GM04504 (cell line): ENCODE results near the gene RCSD1.
A peak's percentile ranks its signal among the peaks of the same experiment; 100 is the strongest.
"Not testable (repeated sequence)": the region's sequence is repeated elsewhere in the genome, so short reads cannot be mapped to it uniquely, and the experiment has no call there.

ENCODE experiments used
- DNase-seq: peaks from one replicate; pipeline ENCODE4 v3.0.0-alpha.2; 2012; ENCODE audit warnings: low read depth

The RCSD1 gene

DNA sequence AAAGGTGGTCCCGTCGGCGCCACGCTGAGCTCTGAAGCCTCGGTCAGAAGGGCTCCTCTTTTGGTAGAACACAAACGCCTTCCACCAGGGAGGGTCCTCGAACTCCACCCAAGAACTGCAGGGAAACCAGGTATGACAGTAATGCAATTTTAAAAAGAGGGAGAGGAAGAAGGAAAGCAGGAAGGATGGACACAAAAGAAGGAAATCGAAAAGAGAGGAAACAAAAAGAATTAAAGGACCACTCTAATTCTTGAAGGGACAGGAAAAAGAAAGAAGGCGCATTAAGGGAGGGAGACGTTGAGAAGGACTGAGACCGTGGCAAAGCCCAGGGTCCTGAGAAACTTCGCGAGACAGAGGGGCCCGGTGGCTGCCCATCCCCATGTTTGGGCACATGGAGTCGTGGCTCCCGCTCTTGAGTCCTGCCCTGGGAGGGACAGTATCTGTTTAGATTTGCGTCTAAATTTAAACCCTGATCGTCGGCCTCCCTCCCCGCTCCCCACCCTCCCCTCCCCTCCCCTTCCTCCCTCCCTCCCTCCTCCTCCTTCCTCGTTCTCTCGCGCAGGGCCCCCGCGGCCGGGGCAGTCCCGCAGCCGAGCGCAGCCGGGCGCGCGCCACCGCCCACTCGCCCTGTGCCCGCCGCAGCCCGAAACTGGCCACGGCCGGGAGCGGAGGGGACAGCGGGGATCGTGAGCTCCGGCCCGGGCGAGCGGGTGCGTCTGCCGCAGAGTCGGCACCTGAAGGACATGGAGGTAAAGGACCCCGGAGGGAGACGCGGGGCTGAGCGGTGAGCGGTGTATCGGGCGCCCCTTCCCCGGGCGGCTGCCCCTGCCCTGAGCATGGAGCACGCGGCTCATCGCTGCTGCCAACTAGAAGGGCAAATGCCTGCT, at the start of gene RCSD1:
RCSD1 (plus strand) TSS at position 552 of the 887 bp plus-strand sequence; CDS start at position 744, 192 bp downstream.
- no peak for DNase-seq

DNA sequence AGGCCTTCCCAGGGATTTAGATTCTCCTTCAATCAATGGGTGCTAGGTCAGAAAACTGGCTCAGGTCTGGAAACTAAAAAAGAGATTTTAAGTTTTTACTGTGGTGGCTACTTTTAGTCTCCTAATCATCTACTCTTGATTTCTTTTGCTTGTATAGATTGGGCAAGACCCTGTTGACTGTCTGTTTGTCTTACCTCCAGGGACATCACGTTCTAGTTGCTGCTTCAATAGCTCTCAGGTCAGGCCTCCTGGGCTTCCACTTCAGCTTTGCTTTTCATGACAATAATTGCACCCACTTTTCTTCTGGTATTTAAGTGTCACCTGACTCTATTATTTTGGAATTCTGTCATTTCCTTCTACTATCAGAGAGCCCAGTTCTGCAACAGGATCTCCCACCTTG, 48.0 kb upstream of the RCSD1 start:
- DNase-seq = no peak

GRCh38 chr1:167582722-167583121, 47.3 kb upstream of the RCSD1 start:
- DNase-seq = no peak

GRCh38 chr1:167584581-167584980, 45.5 kb upstream of the RCSD1 start:
- DNase-seq = no peak

DNA sequence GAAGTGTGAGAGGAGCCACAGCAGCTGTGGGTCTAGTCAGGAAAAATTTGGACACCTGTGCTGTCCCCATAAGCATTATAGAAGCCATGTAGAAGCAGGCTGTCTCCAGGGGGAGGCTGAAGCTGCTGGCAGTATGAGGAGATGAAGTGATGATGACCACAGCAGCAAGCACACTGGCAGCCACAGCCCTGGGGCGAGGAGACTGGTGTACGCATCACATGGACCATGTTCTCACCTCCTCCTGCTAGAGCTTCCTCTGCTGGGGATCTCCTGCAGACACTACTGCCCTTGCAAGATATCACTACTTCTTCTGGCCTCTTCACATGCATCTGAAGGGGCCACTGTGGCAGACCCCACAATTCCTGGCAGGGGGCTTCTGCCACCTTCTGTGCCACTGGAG, 42.7 kb upstream of the RCSD1 start:
- DNase-seq = no peak

DNA sequence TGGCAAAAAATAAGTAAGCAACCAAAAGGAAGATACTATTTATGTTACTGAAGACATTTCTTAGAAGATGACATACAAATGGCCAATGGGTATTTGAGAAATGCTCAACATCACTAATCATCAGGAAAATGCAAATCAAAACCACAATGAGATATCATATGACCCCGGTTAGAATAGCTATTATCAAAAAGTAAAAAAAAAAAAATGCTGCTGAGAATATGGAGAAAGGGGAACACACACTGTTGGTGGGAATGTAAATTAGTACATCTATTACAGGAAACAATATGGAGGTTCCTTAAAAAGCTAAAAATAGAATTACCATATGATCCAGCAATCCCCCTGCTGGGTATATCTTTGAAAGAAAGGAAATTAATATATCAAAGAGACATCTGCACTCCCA, 42.2 kb upstream of the RCSD1 start:
- DNase-seq = no peak

GRCh38 chr1:167588361-167588760, 41.7 kb upstream of the RCSD1 start:
- no peak for DNase-seq

- DNase-seq = no peak
These were observed 37.6 kb upstream of the RCSD1 start for GRCh38 chr1:167592475-167592874.

GRCh38 chr1:167593860-167594259, 36.2 kb upstream of the RCSD1 start:
- no peak for DNase-seq

GRCh38 chr1:167594822-167595221, 35.2 kb upstream of the RCSD1 start:
- DNase-seq = no peak

- DNase-seq = peak; percentile 16
These were observed 30.0 kb upstream of the RCSD1 start for GRCh38 chr1:167599957-167600581.

GRCh38 chr1:167601442-167602383, 28.3 kb upstream of the RCSD1 start:
- DNase-seq = no peak

DNA sequence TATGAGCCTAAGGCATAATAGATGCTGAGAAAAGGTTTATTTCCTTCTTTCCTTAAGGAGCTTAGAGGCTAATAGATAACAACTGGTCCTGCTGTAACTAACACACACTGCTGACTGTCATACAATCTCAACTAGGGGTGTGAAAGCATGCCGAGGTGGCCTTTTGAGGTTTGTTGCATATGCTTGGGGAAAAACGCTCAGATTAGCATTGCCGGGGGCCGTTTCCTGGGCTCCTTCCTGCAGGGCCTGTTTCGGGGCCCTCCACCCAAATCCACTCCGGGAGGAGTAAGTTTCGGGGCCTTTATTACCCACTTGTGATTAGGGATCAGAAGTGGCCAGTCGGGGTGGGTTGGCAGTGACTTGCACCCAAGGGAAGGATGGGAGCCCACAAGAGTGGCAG, 27.2 kb upstream of the RCSD1 start:
- no peak for DNase-seq

DNA sequence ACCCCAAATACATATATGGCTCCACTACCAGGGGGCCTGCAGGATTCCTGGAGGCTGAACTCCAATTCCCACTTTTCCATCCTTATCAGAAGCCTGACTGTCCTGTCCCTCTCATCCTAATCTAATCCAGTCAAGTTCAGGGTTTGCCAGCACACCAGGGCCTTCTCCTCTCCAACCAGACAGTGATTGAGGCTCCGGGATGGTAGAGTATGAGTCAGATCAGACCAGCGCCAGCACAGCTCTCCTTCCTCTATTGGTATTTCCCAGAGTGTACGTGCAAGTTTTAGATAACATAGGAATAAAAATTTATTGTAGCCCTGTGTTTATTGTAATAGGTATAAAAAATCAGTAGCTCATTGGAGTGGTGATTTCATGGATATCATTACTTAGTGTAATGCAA, 24.5 kb upstream of the RCSD1 start:
- no peak for DNase-seq

DNA sequence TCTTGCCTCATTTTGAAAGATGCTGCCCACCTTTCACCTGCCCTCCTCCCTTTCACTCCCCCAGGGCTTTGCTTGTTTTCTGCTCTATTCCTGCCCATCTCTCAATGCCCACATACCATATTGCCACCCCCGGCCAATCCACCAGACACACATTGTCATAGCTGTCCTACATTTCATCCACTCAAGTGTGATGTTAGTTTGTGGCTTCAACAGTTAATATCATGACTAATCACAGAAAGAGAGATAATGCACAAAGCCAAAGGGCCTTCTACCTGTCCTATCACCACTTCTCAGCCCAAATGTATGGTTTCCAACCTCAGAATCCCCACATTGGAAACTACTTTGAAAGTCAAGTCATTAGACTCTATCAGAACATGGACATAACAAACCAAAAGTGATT, 18.0 kb upstream of the RCSD1 start:
- DNase-seq = no peak

DNA sequence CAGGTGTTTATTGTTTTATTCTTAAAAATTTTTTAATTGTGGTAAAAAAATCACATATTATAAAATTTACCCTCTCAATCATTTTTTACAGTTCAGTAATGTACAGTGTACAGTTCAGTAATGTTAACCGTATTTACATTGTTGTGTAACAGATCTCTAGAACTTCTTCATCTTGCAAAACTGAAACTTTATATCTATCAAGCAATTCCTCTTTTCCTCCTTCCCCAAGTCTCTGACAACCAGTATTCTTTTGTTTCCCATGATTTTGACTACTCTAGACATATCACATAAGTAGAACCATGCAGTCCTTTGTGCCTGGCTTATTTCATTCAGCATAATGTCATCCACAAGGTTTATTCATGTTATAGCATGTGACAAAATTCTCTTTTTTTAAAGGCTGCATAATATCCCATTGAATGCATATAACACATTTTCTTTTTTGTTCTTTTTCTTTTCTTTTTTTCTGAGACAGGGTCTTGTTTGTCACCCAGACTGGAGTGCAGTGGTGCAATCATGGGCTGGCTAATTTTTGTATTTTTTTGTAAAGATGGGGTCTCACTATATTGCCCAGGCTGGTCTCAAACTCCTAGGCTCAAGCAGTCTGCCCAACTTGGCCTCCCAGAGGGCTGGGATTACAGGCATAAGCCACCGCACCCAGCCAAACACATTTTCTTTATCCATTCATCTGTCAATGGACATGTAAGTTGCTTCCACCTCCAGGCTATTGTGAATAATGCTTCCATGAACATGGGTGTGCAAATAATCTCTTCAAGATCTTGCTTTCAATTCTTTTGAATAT, 17.2 kb upstream of the RCSD1 start:
- DNase-seq = no peak

DNA sequence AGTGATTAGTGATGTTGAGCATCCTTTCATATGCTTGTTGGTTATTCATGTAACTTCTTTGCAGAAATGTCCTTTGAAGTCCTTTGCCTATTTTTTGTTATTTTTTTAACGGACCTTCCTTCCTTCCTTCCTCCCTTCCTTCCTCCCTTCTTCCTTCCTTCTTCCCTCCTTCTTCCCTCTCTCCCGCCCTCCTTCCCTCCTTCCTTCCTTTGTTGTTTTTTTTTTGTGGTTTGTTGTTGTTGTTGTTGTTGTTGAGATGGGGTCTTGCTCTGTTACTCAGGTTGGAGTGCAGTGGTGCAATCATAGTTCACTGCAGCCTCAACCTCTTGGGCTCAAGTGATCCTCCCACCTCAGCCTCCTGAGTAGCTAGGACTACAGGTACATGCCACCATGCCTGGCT, 16.0 kb upstream of the RCSD1 start:
- not testable (repeated sequence) for DNase-seq

- no peak for DNase-seq
These were observed 15.2 kb upstream of the RCSD1 start for GRCh38 chr1:167614851-167615250.

DNA sequence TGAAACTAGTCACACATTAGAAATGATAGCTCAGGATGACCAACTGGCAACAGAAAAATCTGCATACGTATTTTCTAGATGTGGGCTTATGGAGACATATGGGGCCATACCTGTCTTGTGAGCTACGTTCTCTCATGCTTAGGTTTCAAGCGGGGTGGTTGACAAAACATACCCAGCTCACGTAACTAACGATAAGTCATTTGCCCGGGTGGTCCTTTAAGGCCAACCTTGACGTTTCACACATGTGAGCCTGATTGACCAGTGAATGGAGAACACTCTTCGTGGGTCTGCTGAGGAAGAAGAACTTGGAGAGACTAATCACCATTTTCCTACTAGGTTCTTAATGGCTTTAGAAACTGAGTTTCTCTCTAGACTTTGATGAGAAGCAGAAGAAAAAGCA, 13.5 kb upstream of the RCSD1 start:
- DNase-seq = no peak

DNA sequence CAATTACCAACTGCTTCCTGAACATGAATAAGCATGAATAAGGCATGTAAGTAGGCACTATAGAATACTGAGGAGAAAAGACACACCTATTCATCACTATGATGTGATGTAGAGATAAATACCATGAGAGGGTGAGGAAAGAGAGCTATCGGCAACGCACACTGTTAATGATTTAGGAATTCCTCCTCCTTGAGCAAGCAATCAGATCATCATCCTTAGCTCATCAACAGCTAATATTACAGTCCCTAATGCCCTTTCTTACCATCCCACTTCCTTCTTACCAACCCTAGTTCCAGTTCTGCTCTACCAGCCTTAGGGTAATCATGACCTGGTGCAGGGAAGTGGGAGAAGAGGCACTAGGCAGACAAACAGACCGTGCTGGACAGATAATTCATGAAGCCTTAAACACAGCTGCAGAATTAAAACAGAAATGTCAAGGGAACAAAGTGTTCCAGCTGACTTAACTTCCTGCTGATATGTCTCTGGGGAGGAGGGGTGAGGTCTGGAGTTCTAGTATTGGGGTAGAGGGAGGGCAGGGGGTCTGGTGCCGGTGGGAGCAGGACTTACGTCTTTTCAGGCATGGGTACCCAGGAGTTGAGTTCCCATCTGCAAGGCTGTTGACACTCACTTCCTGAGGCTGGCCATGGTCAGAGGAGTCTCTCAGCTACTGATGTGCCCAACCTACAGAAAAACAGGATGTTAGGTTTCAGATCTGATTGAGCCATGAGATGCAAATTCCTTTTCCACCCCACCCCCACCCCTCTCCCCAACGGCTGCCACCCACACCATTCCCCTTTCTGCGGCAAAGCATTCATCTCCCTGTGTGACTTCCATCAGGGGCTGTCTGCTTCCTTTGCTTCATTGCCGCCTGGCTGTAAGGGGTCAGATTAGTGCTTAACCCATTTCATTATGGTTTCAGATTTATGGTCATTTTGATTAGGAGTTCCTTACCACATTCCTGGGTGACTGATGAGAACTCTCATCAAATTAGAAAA, 12.6 kb upstream of the RCSD1 start:
- DNase-seq = no peak
